DLD1 (cell line): ENCODE measurements around the gene NTRK2.

Experiments used
- in situ Hi-C: cut with HindIII; loops from 2 replicates; pipeline ENCODE4 v1.10.0; 2017; ENCODE audit warnings: low sequenced_read_pairs

NTRK2 gene

GRCh38 chr9:84811751-84812074 lies 142.2 kb downstream of the NTRK2 start:
- in situ Hi-C loops, result no loop called here

DNA sequence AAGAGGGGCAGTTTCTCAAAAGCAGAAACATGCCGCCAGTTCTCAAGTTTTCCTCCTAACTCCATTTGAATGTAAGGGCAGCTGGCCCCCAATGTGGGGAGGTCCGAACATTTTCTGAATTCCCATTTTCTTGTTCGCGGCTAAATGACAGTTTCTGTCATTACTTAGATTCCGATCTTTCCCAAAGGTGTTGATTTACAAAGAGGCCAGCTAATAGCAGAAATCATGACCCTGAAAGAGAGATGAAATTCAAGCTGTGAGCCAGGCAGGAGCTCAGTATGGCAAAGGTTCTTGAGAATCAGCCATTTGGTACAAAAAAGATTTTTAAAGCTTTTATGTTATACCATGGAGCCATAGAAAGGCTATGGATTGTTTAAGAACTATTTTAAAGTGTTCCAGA lies 142.8 kb downstream of the NTRK2 start:
- in situ Hi-C loops, result no loop called here

GRCh38 chr9:84812847-84813246 lies 143.3 kb downstream of the NTRK2 start:
- in situ Hi-C loops, result no loop called here

DNA sequence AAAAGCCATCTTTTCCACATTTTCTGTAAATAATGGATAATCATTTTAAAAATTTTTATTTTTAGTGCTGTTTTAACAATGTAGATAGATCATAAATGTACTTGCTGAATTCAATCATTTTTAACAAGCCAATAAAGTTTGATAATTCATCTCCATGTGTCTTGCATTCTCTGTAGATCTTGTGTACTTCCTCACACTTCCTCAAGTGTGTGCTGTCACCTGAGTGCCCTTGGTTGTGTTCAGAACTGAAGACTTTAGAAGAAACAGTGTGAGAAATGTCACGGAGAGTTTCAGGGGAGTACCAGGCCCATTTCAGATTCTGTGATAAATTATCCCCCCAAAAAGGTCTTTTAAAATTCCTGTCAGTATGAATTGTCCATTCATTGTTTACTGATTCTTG lies 146.0 kb downstream of the NTRK2 start:
- in situ Hi-C loops, result no loop called here

DNA sequence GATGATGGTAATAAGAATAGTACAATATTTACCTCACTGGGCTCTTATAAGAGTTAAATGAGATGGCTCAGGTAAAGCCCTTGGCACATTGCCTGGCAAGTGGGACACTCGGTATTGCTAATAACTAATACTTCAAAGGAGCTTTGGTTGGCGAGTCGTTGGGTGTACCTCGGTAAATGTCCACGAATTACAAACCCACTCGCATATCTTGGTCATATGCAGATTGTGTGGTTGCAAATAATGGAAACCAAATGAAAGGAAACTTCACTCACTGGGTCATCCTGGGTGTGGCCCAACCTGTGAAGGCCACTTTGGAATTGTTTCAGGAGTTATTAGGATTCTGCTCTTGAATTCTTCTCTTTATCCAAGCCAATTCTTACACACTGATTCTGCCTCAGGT lies 147.5 kb downstream of the NTRK2 start:
- in situ Hi-C loops, result no loop called here

- in situ Hi-C loops, result no loop called here
Measured at GRCh38 chr9:84818791-84819190, 149.3 kb downstream of the NTRK2 start.

GRCh38 chr9:84819491-84819991 lies 150.0 kb downstream of the NTRK2 start:
- in situ Hi-C loops, result no loop called here

DNA sequence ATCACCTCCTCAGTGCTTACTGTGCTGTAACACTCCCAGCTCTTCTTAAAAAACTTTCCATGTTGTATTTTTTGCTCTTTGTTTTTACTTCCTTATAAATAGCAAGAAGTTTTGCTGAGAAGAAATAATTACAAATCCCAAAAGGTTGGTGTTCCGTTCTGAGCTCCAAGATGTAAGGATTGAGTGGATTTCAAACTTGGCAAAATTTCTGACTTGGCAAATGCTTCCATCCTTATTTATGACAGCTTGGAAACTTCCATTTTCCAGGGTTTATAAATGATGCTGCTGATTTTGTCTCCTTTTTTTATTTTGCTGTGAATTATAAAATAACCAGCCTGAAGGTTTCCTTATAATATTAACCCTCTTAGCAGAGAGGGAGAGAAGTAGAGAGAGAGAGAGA lies 151.9 kb downstream of the NTRK2 start:
- in situ Hi-C loops, result no loop called here

- in situ Hi-C loops, result no loop called here
Measured at GRCh38 chr9:84822589-84823233, 153.2 kb downstream of the NTRK2 start.

DNA sequence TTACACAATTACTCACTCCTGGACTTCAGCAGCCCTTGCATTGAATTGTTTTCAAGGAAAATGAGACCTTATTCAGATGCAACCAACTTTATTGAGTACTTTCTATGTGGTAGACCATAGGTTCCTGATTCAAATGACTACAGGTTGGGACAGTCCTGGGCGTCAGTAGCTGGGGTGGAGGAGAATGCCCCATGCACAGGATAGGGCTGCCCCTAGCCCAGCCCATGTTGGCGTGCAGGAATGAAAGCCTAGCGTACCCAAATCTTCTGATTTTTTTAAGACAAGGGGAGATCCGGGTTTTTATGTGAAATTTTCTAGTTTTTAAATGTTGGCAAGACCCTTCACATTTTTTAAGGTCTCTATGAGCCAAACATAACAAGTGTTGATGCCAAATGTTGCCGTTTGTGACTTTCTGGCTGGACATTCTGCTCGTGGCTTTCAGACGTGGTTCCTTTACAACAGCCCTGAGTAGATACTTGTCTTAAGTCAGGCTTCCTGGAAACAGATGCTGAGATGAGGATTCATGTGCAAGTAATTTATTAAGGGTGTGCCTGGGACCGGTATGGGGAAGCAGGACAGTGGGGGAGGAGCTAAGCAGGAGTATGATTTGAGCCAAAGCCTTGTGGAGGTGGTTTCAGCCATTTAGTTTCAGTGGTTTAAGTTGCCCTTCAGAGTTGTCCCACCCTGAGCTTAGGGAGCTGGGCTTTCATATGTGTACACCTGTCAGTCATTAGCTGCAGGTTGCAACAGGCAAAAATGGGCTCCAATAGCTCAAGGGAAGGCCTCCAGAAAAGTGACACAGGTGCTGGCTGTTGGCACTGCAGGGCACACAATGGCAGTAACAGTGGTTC lies 154.1 kb downstream of the NTRK2 start:
- in situ Hi-C loops, result no loop called here

DNA sequence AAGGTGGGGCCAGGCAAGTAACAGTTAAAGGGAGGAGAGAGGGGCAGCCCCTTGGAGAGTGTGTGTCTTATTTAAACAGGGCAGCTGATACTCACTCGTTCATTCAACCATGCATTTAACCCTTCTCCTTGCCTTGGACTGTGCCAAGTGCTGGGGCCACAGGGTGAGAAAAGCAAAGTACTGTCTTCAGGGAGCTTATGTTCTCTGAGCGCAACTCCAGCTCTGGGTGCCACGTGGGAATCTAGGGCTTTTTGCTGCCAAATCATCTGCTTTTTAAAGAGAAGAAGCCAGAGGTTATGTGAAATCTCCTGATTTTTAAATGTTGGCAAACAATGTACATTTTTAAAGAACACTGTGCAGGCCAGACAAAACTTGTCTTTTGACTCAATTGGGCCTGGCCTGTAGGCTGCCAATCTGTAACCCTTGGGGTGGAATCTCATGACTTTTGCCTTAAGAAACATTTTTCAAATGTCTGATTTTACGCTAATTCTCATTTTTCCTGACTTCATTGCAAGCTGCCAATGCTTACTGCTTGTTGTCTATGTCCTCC lies 157.8 kb downstream of the NTRK2 start:
- in situ Hi-C loops, result no loop called here

DNA sequence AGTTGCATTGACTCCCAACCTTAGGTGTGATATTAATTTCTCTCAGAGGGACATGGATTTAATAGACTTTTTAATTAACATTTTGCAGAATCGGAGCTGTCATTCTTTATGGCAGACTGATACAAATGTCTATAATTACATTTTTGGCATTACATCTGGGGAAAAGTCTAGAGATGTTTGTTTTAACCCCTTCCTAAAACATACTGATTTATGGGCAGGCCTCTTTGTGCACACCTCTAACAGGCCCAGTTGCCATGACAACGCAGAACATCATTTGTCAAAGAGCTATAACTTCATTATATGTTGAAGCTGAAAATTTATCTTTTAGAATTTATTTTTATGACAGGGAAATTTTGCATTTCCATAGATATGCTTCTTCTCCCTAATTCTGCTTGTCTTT lies 158.5 kb downstream of the NTRK2 start:
- in situ Hi-C loops, result no loop called here

- in situ Hi-C loops, result no loop called here
Measured at GRCh38 chr9:84829471-84829870, 159.9 kb downstream of the NTRK2 start.

DNA sequence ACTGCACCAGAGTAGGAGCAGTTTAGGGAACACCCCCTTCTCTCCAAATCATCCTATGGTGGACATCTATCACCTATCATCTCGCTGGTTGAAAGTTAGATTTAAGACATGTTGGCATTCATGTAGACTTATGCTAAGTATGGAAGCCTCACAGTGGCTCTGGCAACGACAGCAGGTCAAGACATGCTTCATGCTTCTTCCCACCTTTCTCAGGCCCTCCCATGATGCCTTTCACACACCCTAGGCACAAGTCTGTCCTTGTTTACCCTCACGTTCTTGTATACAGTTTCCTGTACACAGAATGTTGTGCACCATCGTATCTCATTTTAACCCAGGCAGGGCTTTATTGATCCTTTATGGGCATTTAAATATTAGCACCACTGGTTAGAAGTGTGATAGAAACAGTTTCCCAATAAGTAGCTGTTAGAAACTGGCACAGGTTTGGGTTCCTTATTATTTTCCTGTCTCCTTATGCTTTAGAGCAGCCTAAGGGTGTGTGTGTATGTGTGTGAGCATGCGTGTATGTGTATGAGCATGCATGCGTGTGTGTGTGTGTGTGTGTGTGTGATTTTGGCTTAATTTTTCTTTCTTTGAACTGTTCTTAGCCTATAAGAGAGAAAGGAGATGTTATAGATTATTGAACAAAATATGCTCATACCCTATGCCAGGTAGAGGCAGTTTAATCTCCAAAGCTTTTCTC lies 160.6 kb downstream of the NTRK2 start:
- in situ Hi-C loops, result no loop called here

DNA sequence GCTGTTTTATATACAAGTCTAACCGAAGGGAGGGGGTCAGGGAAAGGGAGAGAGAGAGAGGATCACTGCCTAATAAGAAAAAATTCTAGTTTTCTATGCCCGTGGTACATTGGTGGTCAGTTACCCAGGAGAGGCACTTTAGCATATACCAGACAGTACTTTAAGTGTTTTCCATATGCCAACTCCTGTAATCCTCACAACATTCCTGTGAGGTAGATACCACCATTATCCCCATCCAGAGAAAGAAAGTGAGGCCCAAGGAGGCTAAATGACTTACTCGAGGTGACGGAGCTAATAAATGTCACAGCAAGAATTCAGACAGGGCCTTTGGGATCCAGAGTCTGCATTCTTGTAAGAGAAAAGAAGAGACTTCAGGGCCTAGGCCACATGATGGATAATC lies 161.8 kb downstream of the NTRK2 start:
- in situ Hi-C loops, result no loop called here

GRCh38 chr9:84832453-84832852 lies 162.9 kb downstream of the NTRK2 start:
- in situ Hi-C loops, result no loop called here

DNA sequence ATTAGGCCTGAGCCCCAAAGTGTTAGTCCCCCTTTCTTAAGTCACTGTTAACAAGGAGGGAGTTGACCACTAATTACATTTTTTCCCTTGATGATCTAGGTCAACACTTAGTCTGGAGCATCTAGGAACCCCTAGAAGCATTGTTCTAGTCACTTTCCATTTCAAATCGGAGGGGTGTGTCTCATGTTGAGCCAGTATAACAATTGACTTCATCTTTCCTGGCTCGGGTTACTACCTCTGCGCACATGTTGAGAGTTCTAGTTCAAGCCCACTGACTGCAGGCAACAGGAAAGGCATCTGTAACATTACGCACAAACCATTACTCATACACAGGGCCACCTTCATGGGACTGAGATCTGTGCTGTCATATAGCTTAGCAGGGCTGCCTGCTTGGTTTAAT lies 164.9 kb downstream of the NTRK2 start:
- in situ Hi-C loops, result no loop called here

DNA sequence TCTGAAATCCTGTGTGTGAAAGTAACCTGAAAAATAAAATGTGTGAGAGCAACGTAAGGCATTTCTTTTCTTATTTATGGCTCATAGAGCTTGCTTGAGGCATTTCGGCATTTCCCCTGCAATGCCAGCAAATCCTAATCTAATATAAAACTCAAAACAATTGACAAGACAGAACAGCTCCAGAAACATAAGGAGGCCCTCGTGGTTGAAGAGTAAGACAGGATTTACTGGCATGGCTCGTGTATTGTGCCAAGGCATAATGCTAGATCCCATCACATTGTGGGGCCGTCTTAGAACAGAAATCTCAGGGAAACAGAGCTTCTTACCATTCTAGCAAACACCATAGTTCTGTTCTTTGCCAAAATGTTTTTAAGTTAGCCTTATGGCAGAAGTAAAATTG lies 166.2 kb downstream of the NTRK2 start:
- in situ Hi-C loops, result no loop called here

GRCh38 chr9:84838879-84839278 lies 169.3 kb downstream of the NTRK2 start:
- in situ Hi-C loops, result no loop called here

GRCh38 chr9:84839541-84839940 lies 170.0 kb downstream of the NTRK2 start:
- in situ Hi-C loops, result no loop called here

DNA sequence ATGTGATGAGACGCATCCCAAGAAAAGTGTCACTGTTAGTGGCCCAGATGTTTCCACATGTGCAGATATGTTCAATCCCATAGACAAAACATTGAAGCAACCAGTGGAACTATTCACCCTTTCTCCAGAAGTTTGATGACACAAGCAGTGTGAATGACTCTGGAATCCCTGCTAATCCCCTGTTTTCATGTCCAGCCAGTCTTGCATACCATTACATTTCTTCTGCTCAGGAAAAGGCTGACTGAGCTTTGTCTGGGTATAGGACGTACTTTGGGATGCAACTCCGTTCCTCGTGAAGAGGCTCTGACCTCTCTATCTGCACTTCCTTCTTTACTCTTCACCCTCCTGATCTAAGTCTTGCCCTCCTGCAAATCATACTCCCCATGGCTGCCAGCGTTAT lies 172.4 kb downstream of the NTRK2 start:
- in situ Hi-C loops, result no loop called here
